Hematopoietic multipotent progenitor cell (in vitro differentiated cells): ENCODE data around the gene DRD1. TPM values are rescaled to one million over a fixed set of nuclear protein-coding genes. Genes with fewer than 3 reads are reported as not detected.
"Not testable (repeated sequence)": the region's sequence is repeated elsewhere in the genome, so short reads cannot be mapped to it uniquely, and the experiment has no call there.

ENCODE experiments used
- DNase-seq, 3 donors: peaks; one replicate each; pipeline ENCODE4 v3.0.0-alpha.2; 2011 to 2015; ENCODE audit warnings: low read depth in 2 of 3, low spot score in 2 of 3
- total RNA-seq: library from RNA; depleted of rRNA; stranded (reverse); fragments of >200 nt; gene quantifications from one replicate; pipeline ENCODE4 v1.2.3, GENCODE V29; 2012

The DRD1 gene
- total RNA-seq, 1 donor = not detected

DNA sequence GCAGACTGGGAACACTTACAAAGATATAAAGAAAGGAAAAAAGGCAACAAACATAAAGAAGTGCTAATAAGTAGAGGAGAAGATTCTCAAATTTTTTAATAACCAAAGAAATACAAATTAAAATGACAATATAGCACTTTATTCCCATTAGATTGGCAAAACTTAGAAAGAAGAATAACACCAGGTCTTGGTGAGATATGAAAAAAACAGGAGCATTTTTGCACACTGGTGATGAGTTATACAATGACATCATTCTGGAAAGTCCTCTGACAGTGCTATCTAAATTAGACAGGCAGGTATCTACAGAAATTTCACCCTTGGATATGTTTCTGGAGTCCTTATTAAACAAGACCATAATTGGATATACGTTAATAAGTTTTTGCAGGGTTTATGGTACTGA lies 24.9 kb upstream of the DRD1 start:
- DNase-seq = no peak

DNA sequence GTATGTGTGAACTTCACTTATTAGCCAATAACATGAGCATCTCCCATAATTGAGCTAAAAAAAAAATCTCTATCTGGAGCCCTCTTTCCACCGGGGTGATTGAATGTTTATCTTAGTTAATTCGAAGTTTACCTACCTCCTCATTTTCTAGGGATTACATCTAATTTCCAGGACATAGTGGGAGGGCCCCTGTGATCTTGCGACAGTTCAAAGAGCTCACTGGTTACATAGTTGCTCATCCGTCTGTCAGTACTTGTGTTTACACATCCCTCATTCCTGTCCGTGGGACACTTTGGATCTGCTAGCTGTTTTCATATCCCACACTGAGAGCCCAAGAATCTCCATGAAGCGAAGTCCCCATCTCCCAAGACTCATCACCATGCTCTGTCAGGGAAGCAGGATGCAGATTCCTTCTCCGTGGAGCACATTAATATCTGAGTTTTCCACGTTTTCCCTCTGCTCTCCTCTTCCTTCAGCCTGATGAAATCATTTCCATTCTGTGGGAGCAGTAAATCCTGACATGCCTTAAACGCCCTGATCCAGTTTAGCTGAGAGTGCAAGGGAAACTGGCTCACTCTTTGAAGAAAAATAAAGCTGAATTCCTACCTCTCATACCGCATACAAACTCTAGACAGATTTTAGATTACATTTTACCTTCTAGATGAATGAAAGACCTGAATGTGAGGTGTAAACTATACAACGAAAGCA lies 24.2 kb upstream of the DRD1 start:
- no peak for DNase-seq

DNA sequence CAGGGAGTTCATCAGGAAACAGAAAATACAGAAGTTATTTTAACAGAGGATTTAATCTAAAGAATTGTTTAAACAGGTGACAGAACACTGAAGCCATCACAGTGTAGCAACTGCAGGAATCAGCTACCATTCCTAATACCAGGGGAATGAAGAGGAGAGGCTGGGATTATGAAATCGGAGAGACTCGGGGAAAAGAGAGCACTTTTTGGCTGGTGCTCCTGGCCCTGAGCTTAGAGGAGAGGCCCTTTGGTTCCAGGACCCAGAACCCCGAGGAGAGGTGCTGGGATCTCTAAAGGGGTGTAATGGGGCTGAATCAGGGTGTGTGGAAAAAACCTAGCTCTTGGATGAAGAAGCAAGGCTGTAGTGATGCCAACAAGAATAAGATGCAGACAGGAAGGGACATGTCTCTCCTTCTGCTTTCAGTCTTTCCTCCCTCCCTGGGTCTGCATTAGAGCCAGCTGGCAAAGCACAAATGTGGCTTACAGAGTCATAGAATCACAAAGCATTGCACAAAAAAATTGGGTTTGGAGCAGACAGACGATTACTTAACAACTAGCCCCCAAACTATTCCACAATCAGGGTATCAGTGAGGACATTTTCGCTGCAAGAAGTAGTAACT lies 22.8 kb upstream of the DRD1 start:
- DNase-seq = no peak

DNA sequence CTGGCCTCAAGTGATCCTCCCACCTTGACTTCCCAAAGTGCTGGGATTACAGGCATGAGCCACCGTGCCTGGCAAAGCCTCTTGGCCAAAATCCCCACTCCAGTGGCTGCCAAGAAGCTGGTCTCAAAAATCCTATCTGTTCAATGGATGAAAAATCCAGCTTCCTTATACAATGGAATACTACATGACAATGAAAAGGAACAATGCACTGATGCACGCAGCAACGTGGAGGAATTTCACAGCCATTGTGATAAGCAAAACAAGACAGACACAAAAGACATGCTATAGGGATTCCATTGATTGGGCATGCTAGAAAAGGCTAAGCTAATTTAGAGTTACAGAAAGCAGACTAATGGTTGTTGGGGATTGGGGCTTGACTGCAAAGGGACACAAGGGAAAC lies 21.3 kb upstream of the DRD1 start:
- DNase-seq = no peak

DNA sequence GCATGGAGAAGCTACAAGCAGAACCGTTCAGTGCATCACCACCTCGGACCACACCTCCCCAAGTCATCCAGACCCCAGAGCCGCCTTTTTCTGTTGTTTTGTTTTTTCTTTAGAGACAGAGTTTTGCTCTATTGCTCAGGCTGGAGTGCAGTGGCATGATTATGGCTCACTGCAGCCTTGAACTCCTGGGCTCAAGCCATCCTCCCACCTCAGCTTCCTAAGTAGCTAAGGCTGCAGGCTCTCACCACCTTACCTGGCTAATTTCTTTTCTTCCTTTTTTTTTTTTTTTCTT lies 20.9 kb upstream of the DRD1 start:
- DNase-seq = no peak

DNA sequence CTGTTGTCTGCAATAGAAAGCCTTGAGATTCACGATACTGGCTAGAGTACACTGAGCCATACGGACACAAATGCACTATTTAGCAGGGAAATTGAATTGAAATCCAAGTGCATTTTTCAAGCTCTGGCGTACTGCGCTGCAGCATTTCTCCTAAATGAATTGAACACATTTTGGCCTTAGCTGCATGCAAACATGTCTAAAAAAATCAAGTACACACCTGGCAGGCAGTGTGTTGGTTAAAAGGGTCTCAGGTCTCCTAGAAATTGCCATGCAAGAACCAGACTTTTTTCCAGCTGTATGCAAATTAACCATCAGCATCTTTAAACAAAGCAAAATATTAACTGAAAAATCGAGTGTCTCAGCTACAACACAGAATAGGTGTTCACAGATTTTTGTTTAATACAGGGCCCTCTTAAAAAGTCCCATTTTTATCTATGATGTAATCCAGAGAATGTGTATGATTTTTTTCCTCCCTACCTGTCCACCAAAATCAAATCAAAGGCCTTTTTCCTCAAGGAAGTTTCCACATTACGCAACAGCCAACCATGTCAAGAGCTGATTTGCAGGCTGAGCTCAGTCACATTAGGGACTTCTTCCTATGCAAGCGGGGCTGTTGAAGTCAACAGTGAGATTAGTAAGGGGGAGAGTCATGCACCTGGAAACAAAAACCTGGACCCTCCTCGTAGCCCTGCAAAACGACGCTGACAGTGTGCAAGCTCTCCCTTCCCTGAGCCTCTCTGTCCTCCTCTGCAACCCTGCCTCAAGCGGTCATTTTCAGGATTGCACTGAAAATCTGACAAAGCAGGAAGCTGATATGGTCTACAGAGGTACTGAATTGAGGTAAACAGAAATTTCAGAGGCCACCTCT lies 20.3 kb upstream of the DRD1 start:
- peak in 2 of 3 donors; percentile 37 to 70 for DNase-seq

DNA sequence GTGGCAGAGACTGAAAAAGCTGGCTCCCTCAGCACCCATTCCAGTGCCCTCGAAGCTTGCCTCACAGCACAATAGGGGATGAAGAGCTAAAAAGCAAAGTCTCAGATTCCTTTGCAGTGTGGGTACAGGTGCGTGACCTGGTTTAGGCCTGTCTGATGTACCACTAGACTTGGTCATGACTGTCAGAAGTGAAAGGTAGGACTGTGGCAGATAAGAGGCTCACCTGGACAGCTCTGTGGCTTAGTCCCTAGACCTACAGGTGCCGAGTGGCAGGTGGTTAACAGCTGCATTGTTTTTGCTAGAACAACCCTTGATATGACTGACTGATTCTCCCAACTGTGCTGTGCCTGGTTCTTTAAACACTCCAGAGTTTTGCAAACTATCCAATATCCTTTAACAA lies 19.7 kb upstream of the DRD1 start:
- no peak for DNase-seq

DNA sequence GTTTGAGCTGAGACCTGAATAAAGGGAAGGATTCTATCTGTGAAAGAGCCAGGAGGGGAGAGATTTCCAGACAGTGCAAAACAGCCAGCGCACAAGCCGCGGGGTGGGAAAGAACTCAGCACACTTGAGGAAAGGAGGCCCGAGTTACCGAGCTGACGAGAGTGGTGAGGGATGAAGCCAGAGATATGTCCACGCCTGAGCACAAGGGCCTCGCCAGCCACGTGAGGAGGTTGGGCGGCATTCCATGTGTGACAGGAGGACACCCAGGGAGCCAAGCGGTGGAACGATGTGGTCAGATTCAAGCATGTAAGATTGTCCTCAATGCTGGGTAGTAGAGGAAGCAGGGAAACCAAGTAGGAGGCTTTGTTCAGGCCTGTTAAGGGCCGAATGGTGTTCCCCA lies 17.4 kb upstream of the DRD1 start:
- no peak for DNase-seq

DNA sequence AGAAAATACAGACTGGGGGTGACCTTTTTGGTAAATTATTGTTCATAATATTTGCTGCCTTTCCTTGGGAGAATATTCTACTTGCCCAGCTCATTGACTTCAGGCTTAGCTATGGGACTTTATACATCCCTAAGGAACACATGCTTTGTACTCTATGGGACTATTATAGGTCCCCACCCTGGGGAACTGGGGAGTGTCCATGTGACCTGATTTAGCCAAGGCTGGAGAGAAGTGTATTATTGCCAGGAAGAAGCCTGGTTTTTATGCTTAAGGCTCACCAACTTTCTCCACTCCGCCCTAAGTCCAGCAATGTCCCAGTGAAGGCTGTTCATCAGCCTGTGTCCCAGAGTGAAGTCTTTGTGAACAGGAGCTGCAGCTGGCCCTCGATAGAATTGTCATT lies 16.6 kb upstream of the DRD1 start:
- no peak for DNase-seq

DNA sequence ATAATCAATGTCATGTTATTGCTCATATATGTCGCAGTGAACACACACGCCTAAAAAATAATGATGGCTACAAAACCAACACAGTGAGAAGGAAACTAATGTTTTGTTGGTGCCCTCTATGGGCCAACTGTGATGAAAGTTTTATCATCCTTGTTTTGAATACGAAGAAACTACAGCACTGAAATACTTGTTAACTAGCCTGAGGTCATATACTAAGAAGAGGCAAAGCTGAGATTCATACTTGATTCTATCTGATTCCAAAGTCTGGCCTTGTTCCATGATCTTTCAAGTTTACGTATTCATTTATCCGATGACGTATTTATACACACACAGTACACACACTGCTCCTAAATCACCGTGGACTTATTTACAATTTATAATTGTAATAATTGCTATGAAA lies 16.1 kb upstream of the DRD1 start:
- DNase-seq = peak in 1 of 3 donors; percentile 13

DNA sequence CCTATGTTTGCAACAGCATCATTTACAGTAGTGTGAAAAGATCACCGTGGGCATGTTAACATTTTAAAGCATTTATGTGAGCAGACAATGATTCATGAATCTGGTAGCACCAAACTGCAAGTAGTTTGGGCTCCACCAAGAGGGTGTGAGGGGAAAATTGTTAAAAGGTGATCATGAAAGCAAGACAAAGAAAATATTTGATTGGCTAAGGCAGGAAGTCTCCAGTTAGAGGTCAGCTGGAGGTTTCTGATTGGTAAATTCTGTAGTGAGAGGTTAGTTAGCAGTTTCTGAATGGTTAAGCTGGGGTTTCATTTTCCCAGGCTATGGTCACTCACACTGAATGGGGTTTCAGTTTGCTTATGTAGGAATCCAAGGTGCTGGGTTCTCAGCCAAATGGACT lies 13.5 kb upstream of the DRD1 start:
- DNase-seq = no peak

DNA sequence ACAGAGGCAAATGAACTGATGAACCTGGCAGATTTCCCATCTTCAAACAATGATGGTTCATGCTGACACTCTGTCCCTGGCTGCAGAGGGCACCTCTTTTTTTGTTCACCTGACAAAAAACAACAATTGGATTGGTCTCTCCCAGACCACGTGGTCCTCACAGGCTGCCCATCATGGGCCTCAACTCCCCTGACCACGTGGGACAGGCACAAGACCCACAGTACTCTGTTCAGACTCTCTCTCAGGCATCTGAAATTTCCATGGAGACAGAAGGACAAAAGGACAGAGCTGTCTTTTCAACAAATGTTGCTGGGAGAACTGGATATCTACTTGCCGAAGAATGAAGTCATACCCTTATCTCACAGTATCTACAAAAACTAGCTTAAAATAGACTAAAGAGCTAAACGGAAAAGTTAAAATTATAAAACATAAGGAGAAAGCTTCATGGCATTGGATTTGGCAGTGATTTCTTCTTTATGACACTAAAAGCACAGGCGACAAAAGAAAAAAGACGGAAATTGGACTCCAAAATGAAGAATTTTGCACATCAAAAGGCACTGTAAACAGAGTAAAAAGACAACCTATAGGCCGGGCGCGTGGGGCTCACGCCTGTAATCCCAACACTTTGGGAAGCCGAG lies 12.2 kb upstream of the DRD1 start:
- no peak for DNase-seq

DNA sequence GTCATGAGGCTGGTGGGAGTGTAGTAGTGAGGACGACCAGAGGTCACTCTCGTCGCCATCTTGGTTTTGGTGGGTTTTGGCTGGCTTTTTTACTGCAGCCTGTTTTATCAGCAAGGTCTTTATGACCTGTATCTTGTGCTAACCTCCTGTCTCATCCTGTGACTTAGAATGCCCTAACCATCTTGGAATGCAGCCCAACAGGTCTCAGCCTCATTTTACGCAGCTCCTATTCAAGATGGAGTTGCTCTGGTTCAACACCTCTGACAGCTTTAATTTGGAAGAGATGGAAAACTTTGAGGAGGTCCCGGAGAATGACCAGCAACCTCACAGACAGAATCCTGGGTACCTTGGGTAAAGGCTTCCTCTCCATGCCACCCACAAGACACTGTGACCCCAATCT lies 10.4 kb upstream of the DRD1 start:
- not testable (repeated sequence) for DNase-seq

DNA sequence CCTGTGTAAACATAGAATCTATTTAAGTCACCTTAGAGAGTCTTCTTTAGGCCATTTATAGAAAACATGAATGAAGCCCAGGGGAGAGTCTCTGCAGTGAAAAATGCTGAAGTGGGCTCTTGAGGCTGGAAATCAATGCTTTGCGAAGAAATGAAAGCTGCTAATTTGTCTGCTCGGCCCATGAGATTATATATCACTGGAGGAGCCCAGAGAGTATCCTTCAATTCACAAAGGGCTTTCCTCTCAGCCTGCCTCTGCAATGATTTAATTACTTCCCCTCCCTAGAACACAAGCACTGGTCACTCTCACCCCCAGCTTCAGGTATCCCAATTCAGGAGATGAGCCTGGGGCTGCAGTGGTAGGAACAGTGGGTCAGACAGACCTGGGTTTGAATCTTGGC lies 8.2 kb upstream of the DRD1 start:
- no peak for DNase-seq

DNA sequence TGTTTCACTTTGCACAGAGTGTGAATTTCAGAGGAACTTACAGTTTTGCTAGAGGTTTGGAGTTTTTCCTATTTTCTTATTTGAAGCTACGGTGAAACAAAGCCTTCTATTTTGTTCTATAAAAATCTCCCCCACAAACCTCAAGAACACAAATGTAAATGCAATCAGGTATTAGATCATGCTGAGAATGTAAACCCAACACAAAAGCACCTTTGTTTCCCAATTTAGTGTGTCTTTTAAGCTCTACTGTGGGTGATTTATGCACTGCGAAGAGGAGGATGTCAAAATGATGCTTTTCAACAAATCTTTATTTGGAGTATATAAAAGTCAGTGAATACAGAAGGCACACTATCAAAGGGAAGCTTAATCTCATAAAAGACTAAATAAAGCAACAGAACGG lies 4.3 kb upstream of the DRD1 start:
- DNase-seq = no peak

DNA sequence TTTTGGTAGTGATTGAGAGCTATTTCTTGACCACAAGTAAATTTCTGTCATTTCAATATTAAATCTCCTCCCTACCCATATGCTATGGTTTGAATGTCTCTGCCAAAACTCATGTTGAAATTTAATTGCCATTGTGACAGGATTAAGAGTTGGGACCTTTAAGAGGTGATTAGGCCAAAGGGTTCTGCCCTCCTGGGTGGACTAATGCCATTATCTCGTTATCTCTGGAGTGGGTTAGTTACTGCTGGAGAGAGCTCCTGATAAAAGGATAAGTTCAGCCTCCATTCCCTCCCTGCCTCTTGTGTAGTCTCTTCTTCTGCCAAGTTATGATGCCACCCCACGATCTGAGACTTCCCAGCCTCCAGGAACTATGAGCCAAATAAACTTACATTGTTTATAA lies 3.6 kb upstream of the DRD1 start:
- DNase-seq = no peak

DNA sequence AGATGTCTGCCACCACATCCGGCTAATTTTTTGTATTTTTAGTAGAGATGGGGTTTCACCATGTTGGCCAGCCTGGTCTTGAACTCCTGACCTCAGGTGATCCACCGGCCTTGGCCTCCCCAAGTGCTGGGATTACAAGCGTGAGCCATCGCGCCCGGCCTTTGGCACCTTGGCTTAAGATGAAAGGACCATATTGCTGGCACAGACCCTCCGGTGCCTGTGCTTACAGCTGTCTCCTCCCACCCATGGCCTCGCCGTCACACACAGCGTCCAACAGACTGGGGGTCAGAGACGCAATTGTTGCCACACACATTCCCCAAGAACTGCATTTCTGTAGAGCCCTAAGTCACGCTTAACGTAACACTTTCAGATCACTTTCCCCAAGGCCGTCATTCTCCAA lies 2.4 kb upstream of the DRD1 start:
- not testable (repeated sequence) for DNase-seq

DNA sequence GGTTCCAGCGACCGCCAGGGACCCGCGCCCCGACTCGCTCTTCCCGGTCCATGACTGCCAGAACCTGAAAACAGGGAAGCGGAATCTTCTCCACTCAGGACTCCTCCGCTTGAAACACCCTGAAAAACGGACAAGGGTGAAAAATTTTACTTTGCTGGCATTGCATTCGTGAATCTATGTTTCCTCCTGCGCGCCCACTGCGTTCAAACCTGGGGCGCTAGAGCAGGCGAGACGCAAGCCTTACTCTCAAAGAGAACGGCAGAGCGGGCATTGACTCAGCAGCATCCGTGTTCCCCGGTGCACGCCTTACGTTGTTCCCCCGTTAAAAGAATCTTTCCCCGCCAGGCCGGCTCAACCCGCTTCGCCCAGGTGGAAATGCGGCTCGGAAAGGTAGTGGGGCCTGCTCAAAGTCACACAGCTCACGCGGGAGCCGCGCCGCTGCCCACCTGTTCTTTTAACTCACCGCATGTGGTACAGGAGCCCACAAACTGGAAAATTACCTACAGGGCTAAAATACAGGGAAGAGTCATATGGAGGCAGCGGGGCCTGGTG lies 999 bp upstream of the DRD1 start:
- peak in 1 of 3 donors; percentile 5 for DNase-seq

DNA sequence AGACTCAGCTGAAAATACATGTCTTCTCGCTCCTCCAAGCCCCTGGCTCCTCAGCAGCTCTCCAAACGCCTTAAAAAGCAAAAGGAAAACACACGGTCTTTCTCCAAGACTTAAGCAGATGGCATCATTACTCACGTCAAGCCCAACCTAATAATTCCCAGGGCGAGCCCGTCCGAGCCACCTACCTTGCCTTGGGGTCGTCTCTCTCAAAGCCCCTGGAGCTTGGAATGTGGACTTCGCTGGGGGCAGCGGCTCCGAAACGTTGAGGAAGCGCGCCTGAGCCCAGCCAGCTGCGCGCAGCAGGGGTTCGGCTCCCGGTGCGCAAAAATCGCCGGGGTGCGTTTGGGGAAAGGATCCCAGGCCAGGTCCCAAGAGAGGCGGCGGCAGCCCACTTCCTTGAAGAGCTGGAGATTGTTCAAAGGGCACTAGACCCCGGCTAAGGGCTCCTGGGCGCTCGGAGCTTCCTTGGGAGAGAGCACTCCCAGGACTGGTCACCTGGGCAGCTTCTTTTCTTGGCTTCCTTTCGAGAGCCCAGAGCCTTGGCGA lies 395 bp downstream of the DRD1 start:
- no peak for DNase-seq

DNA sequence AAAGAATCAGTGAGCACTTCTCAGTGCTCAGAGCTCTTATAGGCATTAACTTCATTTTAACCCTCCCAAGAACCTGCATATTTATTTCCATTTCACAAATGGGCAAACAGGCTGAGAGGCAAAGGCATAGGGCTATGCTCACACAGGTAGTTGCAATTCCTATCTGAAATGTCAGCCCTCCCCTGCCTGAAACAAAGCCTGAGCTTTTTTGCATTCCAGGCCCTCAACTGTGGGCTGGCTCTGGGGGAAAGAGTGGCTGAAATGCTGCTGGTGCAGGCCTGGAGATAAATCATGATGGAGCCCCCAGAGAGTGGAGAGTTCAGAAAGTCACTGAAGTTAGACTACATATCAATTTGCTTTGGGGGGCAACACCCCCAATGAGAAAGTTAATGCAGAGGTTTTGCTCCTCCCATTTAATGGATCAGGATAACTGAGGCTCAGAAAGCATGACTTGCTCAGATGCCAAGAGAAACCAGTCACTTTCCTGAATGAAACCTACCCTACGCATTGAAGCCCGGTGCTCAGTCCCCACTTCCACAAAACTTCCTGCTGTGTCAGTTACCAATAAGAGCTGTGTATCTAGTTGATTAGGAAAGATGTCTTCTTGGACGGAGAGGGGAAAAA lies 5.6 kb downstream of the DRD1 start:
- DNase-seq = no peak

DNA sequence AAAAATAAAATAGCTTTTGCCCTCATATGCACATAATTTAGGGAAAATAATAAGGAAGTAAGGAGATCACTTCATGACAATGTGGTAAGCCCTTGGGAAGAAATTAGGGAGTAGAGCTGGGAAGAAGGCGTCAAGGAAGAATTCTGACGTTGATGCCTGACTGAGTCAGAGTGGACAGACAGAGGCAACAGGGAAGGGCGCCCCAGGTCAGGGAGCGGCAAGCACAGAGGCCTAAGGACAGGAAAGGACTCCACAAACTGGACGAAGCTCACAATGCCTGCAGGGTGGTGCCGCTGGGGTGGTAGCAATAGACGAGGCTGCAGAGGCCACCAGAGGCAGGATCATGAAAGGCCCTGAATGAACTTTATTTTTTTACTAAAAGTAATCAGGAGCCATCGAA lies 7.6 kb downstream of the DRD1 start:
- DNase-seq = no peak
